ENCODE results near the gene PRKN.

DNA sequence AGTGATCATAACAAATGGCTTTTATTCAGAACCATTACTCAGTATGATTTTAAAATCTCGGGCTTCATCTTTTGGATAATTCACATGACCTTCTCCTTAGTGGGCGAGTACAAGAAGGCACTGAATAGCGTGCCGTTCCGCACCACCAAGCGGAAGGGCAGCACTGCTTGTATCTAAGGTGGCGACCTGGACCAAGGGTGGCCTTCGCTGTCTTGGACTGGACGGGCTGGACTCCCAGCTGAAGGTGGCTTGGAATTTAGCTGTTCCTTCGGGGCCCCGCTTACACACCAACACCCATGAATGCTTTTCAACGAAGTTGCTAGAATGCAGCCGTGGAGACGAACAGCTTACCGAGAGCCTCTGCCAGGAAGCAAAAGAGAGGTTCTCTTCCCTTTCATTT, 1285.1 kb downstream of the PRKN start:
- TF ChIP-seq, protein P1, sequence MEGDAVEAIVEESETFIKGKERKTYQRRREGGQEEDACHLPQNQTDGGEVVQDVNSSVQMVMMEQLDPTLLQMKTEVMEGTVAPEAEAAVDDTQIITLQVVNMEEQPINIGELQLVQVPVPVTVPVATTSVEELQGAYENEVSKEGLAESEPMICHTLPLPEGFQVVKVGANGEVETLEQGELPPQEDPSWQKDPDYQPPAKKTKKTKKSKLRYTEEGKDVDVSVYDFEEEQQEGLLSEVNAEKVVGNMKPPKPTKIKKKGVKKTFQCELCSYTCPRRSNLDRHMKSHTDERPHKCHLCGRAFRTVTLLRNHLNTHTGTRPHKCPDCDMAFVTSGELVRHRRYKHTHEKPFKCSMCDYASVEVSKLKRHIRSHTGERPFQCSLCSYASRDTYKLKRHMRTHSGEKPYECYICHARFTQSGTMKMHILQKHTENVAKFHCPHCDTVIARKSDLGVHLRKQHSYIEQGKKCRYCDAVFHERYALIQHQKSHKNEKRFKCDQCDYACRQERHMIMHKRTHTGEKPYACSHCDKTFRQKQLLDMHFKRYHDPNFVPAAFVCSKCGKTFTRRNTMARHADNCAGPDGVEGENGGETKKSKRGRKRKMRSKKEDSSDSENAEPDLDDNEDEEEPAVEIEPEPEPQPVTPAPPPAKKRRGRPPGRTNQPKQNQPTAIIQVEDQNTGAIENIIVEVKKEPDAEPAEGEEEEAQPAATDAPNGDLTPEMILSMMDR (conservative IDR thresholded peaks at IDR 0.05; ENCODE audit: low read depth in 2 of 2): no peak
- TF ChIP-seq EZH2phosphoT487 (IDR thresholded peaks at IDR 0.05; ENCODE audit: unreplicated experiment) (no peak), EZH2 (IDR thresholded peaks at IDR 0.05; ENCODE audit: low read depth, unreplicated experiment) (no peak), ZNF331 (CRISPR knock-in tag; IDR thresholded peaks at IDR 0.05; ENCODE audit: low read depth) (no peak), CREB1 (CRISPR knock-in tag; IDR thresholded peaks at IDR 0.05; ENCODE audit: low read depth) (no peak), POLR2AphosphoS5 (IDR thresholded peaks at IDR 0.05; ENCODE audit: low read depth) (no peak), JUNB (IDR thresholded peaks at IDR 0.05; ENCODE audit: unreplicated experiment) (no peak)
- TF ChIP-seq, protein P2, sequence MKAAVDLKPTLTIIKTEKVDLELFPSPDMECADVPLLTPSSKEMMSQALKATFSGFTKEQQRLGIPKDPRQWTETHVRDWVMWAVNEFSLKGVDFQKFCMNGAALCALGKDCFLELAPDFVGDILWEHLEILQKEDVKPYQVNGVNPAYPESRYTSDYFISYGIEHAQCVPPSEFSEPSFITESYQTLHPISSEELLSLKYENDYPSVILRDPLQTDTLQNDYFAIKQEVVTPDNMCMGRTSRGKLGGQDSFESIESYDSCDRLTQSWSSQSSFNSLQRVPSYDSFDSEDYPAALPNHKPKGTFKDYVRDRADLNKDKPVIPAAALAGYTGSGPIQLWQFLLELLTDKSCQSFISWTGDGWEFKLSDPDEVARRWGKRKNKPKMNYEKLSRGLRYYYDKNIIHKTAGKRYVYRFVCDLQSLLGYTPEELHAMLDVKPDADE (IDR thresholded peaks at IDR 0.05): no peak

Data from GM23338 (cell line).